ENCODE results near the gene RCC1. TPM values are rescaled to one million over a fixed set of nuclear protein-coding genes. Genes with fewer than 3 reads are reported as not detected.
"Not testable (repeated sequence)": the region's sequence is repeated elsewhere in the genome, so short reads cannot be mapped to it uniquely, and the experiment has no call there.

The RCC1 gene
- total RNA-seq, 1 donor from 2014 or later, result 6.3 TPM

GRCh38 chr1:28538286-28538685, 32.4 kb downstream of the RCC1 start:
- Histone ChIP-seq H3K27me3 (ENCODE audit: low read depth) (no peaks in the 10 kb centered on the region), H3K27ac (replicated peaks) (no peak overlapping the region), H3K4me3 (no peak overlapping the region), H3K9me3 (replicated peaks) (no peaks in the 10 kb centered on the region), H3K36me3 (peaks cover 23% of the 10 kb centered on the region), H3K4me1 (no peaks in the 10 kb centered on the region)
- TF ChIP-seq CTCF (IDR thresholded peaks at IDR 0.05; ENCODE audit: borderline replicate concordance), result no peak
- DNase-seq, result no peak
- intact Hi-C loops (cut with micrococcal nuclease), result no loop called here

- Histone ChIP-seq H3K27me3 (ENCODE audit: low read depth) (no peaks in the 10 kb centered on the region), H3K9me3 (replicated peaks) (no peaks in the 10 kb centered on the region), H3K36me3 (peaks cover 12% of the 10 kb centered on the region), H3K4me3 (no peak overlapping the region), H3K4me1 (no peaks in the 10 kb centered on the region), H3K27ac (replicated peaks) (no peak overlapping the region)
- DNase-seq, result no peak
- no peak for TF ChIP-seq CTCF (IDR thresholded peaks at IDR 0.05; ENCODE audit: borderline replicate concordance)
- intact Hi-C loops (cut with micrococcal nuclease), result no loop called here
Measured at GRCh38 chr1:28540651-28541050, 34.8 kb downstream of the RCC1 start.

GRCh38 chr1:28541414-28542015, 35.7 kb downstream of the RCC1 start:
- intact Hi-C loops (cut with micrococcal nuclease); H3K36me3 ChIP-seq; DNase-seq; H3K27me3 ChIP-seq (ENCODE audit: low read depth); H3K27ac ChIP-seq (replicated peaks); H3K4me3 ChIP-seq; H3K4me1 ChIP-seq; H3K9me3 ChIP-seq (replicated peaks): not testable (repeated sequence)

GRCh38 chr1:28545246-28545628, 39.4 kb downstream of the RCC1 start:
- intact Hi-C loops (cut with micrococcal nuclease), result no loop called here

GRCh38 chr1:28548318-28548717, 42.5 kb downstream of the RCC1 start:
- intact Hi-C loops (cut with micrococcal nuclease), result no loop called here
- no peak overlapping the region for H3K27ac ChIP-seq (replicated peaks)
- no peak for TF ChIP-seq CTCF (IDR thresholded peaks at IDR 0.05; ENCODE audit: borderline replicate concordance)
- peaks cover 12% of the 10 kb centered on the region for H3K4me1 ChIP-seq
- H3K4me3 ChIP-seq, result no peak overlapping the region
- DNase-seq, result no peak
- no peaks in the 10 kb centered on the region for H3K9me3 ChIP-seq (replicated peaks)
- H3K36me3 ChIP-seq, result no peaks in the 10 kb centered on the region
- no peaks in the 10 kb centered on the region for H3K27me3 ChIP-seq (ENCODE audit: low read depth)

More at GRCh38 chr1:28545246-28545628, 39.4 kb downstream of the RCC1 start:
- no peak for DNase-seq
- Histone ChIP-seq H3K36me3 (no peaks in the 10 kb centered on the region), H3K4me3 (no peak overlapping the region), H3K9me3 (replicated peaks) (no peaks in the 10 kb centered on the region), H3K4me1 (no peaks in the 10 kb centered on the region), H3K27me3 (ENCODE audit: low read depth) (no peaks in the 10 kb centered on the region), H3K27ac (replicated peaks) (no peak overlapping the region)
- no peak for TF ChIP-seq CTCF (IDR thresholded peaks at IDR 0.05; ENCODE audit: borderline replicate concordance)

GRCh38 chr1:28551381-28551780, 45.5 kb downstream of the RCC1 start:
- DNase-seq, result no peak
- Histone ChIP-seq H3K4me1 (peaks cover 27% of the 10 kb centered on the region), H3K27me3 (ENCODE audit: low read depth) (no peaks in the 10 kb centered on the region), H3K9me3 (replicated peaks) (no peaks in the 10 kb centered on the region), H3K36me3 (peaks cover 16% of the 10 kb centered on the region), H3K4me3 (no peak overlapping the region), H3K27ac (replicated peaks) (no peak overlapping the region)
- TF ChIP-seq CTCF (IDR thresholded peaks at IDR 0.05; ENCODE audit: borderline replicate concordance), result no peak
- intact Hi-C loops (cut with micrococcal nuclease), result no loop called here
